Esophagus (tissue), 2 donors: ENCODE data around the gene ABHD6. TPM values are rescaled to one million over a fixed set of nuclear protein-coding genes. Genes with fewer than 3 reads are reported as not detected.
"Not testable (repeated sequence)": the region's sequence is repeated elsewhere in the genome, so short reads cannot be mapped to it uniquely, and the experiment has no call there.

Experiments
- H3K27ac ChIP-seq, 2 donors: one replicate each; pipeline ENCODE4 v1.5.1; 2013; ENCODE audit warnings: low read depth in 2 of 2, mild to moderate bottlenecking in 2 of 2, inconsistent platforms in 1 of 2, low read length in 1 of 2, moderate library complexity in 1 of 2
- H3K27me3 ChIP-seq, 2 donors: one replicate each; pipeline ENCODE4 v1.6.1; 2013; ENCODE audit warnings: low read length in 2 of 2, control low read depth in 1 of 2, mild to moderate bottlenecking in 1 of 2; ENCODE audit not compliant: insufficient read depth in 2 of 2, control insufficient read depth in 1 of 2
- H3K36me3 ChIP-seq, 2 donors: one replicate each; pipeline ENCODE4 v1.6.1; 2013; ENCODE audit warnings: low read length in 1 of 2; ENCODE audit not compliant: control insufficient read depth in 2 of 2, insufficient read depth in 2 of 2
- H3K4me1 ChIP-seq, 2 donors: one replicate each; pipeline ENCODE4 v1.6.1; 2013; ENCODE audit warnings: low read length in 1 of 2; ENCODE audit not compliant: control insufficient read depth in 2 of 2, insufficient read depth in 2 of 2
- H3K4me3 ChIP-seq, 2 donors: one replicate each; pipeline ENCODE4 v1.5.1; 2013; ENCODE audit warnings: low read length in 2 of 2, mild to moderate bottlenecking in 2 of 2, low read depth in 1 of 2, moderate library complexity in 1 of 2
- H3K9me3 ChIP-seq, 2 donors: one replicate each; pipeline ENCODE4 v1.6.1; 2013; ENCODE audit warnings: mild to moderate bottlenecking in 2 of 2, low read depth in 1 of 2, low read length in 1 of 2, moderate library complexity in 1 of 2; ENCODE audit not compliant: control insufficient read depth in 2 of 2, insufficient read depth in 1 of 2
- WGBS, 2 donors: extraction: QIAGEN DNeasy Blood & Tissue Kit; methylation state at CpG; one replicate each; pipeline ENCODE4 v1.1.7; 2013; 5-methylcytosine and 5-hydroxymethylcytosine counted together
- polyA plus RNA-seq, 2 donors: library from polyadenylated mRNA; stranded (reverse); fragments of 200-250 nt; gene quantifications; one replicate each; pipeline ENCODE4 v1.2.3, GENCODE V29; 2013
- donor health status: healthy with polysubstance abuse.
- donor health status: Bipolar disorder and iron deficiency.

Gene ABHD6
- polyA plus RNA-seq, 2 donors = 4.3 to 5.6 TPM

DNA sequence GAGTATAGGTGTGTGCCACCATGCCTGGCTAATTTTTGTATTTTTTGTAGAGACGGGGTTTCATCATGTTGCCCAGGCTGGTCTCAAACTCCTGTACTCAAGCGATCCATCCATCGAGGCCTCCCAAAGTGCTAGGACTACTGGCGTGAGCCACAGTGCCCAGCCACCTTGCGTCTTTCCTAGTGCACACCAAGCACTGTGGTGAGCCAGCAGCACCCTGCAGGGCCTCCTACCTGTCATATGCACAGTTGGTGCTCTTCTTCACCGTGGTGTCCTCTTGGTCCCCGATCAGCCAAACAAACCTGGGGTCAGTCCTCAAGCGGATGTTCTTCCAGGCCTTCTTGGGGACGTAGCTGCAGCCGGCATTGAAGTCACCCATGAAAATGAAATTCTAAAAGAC lies 40.0 kb upstream of the ABHD6 start:
- Histone ChIP-seq H3K4me3 (no peak overlapping the region), H3K4me1 (peaks cover 2 to 5% of the 10 kb centered on the region in 2 donors), H3K27ac (no peak overlapping the region), H3K36me3 (peaks cover 0 to 4% of the 10 kb centered on the region in 2 donors), H3K9me3 (no peaks in the 10 kb centered on the region), H3K27me3 (no peaks in the 10 kb centered on the region)
- WGBS, 2 donors = 96% methylated on average over 10 of the region's 10 CpGs

DNA sequence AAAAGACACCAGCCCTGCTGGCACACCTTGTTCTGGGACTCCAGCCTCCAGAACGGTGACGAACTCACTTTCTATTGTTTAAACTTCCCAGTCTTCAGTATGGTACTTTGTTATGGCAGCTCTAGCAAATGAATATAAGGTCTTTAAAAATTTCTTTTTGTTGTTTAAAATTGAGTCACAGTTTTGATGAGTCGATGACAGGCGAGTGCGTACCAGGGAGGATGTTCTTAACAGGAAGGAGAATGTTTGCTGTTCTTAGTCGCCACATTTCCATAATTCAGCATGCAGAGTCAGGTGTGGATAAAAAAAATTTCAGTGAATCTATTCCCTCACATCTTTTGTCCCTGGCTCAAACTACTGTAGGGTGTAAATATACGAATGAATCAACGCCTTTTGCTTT lies 39.2 kb upstream of the ABHD6 start:
- Histone ChIP-seq H3K27me3 (no peaks in the 10 kb centered on the region), H3K9me3 (peaks cover 0 to 3% of the 10 kb centered on the region in 2 donors), H3K36me3 (peaks cover 0 to 3% of the 10 kb centered on the region in 2 donors), H3K27ac (peak overlapping the region in 1 of 2 donors; percentile 7), H3K4me1 (peaks cover 2 to 5% of the 10 kb centered on the region in 2 donors), H3K4me3 (no peak overlapping the region)
- WGBS, 2 donors = 56 to 69% methylated on average over 8 of the region's 8 CpGs

DNA sequence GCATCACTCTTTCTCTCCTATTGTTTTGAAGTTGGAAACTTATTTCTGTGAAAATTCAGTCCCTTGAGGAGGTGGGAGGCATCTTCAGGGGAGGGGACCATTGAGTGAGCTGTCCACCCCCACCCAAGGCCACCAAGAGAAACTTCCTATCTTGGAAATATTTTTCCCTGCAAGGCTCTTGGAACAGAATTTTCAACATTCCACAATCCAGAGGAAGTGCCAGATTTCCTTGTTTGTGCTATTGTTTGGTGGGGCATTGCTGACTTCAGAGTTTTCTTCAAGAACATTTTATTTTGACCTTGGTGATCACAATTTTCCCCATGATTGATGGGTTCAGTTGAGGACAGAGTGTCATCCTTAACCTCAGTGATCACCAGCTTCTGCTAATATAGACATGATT lies 38.8 kb upstream of the ABHD6 start:
- Histone ChIP-seq H3K4me1 (peaks cover 2 to 5% of the 10 kb centered on the region in 2 donors), H3K27ac (peak overlapping the region in 1 of 2 donors; percentile 26), H3K9me3 (peaks cover 0 to 3% of the 10 kb centered on the region in 2 donors), H3K27me3 (no peaks in the 10 kb centered on the region), H3K36me3 (no peaks in the 10 kb centered on the region), H3K4me3 (no peak overlapping the region)

DNA sequence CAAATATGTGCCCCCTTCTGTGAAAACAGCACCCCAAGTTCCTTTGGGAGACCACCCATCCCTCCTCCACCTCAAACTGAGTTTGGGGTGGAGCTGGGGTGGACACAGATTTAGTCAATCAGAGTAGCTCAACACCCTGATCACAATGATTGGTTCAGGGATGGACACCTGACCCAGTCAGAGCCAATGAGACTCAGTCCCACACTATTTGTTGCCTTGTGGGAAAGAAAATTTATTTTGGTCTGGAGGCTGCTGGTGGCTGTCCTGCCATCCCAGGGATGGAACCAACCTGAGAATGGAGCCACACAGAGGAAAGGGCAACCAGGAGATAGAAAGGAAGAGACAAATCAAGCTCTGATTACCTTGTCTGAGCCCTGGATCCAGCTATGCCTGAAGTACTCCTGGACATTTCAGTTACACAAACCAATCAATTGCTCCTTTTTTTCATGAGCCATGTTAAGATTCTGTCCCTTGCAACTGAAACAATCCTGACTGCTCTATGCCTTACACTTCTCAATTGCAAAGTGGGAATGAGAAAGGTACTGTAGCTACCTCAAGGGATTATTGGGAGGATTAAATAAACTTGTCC lies 37.4 kb upstream of the ABHD6 start:
- no peak overlapping the region for H3K27ac ChIP-seq
- H3K4me3 ChIP-seq = no peak overlapping the region
- no peaks in the 10 kb centered on the region for H3K36me3 ChIP-seq
- peaks cover 0 to 3% of the 10 kb centered on the region in 2 donors for H3K9me3 ChIP-seq
- peaks cover 2 to 5% of the 10 kb centered on the region in 2 donors for H3K4me1 ChIP-seq
- no peaks in the 10 kb centered on the region for H3K27me3 ChIP-seq

DNA sequence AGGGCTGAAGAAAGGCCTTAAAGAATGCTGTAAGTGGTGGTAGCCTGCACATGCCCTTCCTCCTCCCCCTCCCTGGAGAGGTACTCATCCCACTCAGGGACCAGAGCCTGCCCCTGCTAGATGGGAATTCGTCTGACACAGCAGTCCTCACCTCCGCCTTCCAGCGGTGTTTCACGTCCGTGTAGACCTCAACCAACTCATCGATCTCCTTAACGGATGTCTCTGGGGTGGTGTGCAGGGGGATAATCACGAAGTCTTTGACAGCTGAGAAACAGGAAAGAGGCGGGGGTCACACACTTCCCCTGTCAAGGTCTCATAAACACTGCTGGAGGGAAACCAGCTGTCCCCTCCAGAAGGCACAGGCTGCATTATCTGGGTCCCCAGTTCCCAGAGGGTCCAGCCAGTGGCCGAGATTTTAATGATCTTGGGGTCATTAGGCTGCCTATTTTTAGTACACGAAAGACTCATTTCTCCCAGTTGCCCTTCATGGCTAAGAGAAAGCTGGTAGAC lies 36.7 kb upstream of the ABHD6 start:
- H3K4me3 ChIP-seq = no peak overlapping the region
- H3K36me3 ChIP-seq = no peaks in the 10 kb centered on the region
- H3K9me3 ChIP-seq = peaks cover 0 to 3% of the 10 kb centered on the region in 2 donors
- H3K4me1 ChIP-seq = peaks cover 2 to 5% of the 10 kb centered on the region in 2 donors
- H3K27ac ChIP-seq = peak overlapping the region in 1 of 2 donors; percentile 40
- no peaks in the 10 kb centered on the region for H3K27me3 ChIP-seq
- WGBS, 2 donors = 40 to 41% methylated on average over 11 of the region's 11 CpGs

DNA sequence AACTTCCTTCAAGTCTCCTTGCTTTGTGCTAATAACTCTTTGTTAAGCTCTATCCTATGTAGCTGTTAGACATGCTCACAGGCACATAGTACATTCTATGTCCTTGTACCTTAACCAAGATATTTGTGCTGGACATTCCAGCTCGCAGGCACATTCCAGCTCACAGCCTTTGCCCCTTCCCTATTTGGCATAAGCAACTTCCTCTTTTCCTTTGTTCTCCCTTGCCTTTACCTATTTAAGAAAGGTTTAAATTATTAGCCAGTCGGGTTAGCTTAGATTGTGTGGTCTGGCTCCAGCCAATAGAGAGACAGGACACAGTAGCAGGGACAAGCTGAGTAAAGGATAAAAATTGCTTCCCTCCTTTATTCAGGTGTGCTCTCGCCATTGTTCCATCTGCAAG lies 36.1 kb upstream of the ABHD6 start:
- H3K4me3 ChIP-seq, H3K27ac ChIP-seq, H3K9me3 ChIP-seq, H3K27me3 ChIP-seq, H3K4me1 ChIP-seq, H3K36me3 ChIP-seq: not testable (repeated sequence)
- WGBS, 2 donors = 62 to 72% methylated on average over 3 of the region's 3 CpGs

DNA sequence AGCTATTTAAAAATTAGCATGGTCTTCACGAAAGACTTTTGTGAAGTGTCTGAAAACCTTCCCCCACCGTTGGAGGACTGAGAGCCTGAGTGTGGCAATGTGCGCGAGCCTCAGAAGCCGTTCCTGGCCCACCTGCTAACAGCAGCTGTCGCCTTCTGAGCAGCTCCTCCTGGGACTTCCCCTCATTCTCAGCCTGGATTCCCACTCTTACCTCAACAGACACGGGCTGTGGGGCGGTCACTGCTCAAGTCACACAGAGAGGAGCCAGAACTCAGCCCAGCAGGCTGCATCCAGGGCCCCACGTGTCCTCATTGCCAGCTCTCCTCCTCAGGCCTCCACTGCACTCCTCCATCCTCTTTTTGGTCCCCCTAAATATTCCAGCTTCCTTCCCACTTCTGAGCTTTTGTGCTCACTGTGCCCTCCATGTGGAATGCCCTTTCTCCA lies 34.7 kb upstream of the ABHD6 start:
- peaks cover 0 to 3% of the 10 kb centered on the region in 2 donors for H3K9me3 ChIP-seq
- no peak overlapping the region for H3K4me3 ChIP-seq
- H3K27me3 ChIP-seq = no peaks in the 10 kb centered on the region
- H3K27ac ChIP-seq = no peak overlapping the region
- H3K4me1 ChIP-seq = peaks cover 2 to 10% of the 10 kb centered on the region in 2 donors
- 80 to 84% methylated on average over 9 of the region's 9 CpGs for WGBS, 2 donors
- no peaks in the 10 kb centered on the region for H3K36me3 ChIP-seq

DNA sequence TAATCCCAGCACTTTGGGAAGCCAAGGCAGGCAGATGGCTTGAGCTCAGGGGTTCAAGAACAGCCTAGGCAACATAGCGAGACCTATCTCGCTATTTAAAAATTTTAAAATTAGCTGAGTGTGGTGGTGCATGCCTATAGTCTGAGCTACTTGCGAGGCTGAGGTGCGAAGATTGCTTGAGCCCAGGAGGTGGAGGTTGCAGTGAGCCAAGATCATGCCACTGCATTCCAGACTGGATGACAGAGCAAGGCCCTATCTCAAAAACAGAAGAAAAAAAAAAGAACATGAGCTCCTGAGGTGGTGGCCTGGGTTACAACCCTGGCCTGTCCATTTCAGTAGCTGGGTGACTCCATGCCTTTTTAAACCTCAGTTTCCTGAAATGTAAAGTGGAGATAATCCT lies 34.1 kb upstream of the ABHD6 start:
- WGBS, 2 donors = 95 to 99% methylated on average over 4 of the region's 4 CpGs
- peaks cover 0 to 3% of the 10 kb centered on the region in 2 donors for H3K9me3 ChIP-seq
- H3K27me3 ChIP-seq = no peaks in the 10 kb centered on the region
- H3K4me1 ChIP-seq = peaks cover 2 to 10% of the 10 kb centered on the region in 2 donors
- no peak overlapping the region for H3K27ac ChIP-seq
- H3K36me3 ChIP-seq = no peaks in the 10 kb centered on the region
- H3K4me3 ChIP-seq = no peak overlapping the region

DNA sequence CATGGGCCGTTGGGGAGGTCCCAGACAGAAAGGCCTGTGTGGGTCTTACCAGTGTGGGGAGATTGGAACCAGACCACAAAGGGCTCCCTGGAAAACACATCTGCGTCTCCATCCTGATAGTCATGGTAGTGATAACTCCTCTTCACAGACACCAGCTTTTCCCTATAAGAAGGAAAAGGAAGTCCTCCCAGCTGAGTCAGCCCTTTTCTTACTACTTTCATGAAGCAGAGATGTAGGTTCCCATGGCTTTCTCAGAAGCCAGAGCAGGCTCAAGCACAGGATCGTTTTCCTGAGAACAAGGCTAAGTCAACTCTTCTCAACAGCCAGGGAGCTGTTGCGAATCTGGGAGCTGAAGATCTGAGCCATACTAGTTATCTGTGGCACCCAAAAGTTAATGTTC lies 32.9 kb upstream of the ABHD6 start:
- H3K36me3 ChIP-seq = no peaks in the 10 kb centered on the region
- 89 to 91% methylated on average over 4 of the region's 4 CpGs for WGBS, 2 donors
- no peak overlapping the region for H3K27ac ChIP-seq

DNA sequence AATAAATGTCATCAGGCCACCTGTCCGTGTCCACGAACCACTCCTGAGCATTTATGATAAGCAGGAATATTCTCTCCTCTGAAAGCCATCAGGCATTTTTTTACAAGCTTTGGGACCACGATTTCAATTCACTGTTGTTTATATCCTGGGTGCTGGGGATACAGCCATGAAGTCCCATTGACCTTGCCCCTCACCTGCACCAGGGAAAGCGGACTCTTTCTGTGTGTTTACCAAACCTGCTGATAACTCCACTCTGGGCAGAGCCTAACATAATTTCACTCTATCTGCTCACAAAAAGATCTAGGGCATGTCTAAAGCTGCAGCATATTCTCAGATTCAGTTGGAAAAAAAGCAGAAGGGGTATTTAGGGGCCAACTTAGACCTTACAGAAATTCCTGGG lies 31.6 kb upstream of the ABHD6 start:
- 69 to 78% methylated on average over 4 of the region's 4 CpGs for WGBS, 2 donors
- Histone ChIP-seq H3K36me3 (no peaks in the 10 kb centered on the region), H3K4me3 (no peak overlapping the region), H3K27ac (peak overlapping the region in 1 of 2 donors; percentile 76), H3K4me1 (peaks cover 3 to 10% of the 10 kb centered on the region in 2 donors), H3K27me3 (no peaks in the 10 kb centered on the region), H3K9me3 (peaks cover 0 to 3% of the 10 kb centered on the region in 2 donors)

More for the DNA sequence above, 32.9 kb upstream of the ABHD6 start:
- Histone ChIP-seq H3K4me3 (no peak overlapping the region), H3K9me3 (peaks cover 0 to 3% of the 10 kb centered on the region in 2 donors), H3K4me1 (peaks cover 3 to 10% of the 10 kb centered on the region in 2 donors), H3K27me3 (no peaks in the 10 kb centered on the region)
